Measurements from ENCODE around the gene TMEM131L. TPM values are rescaled to one million over a fixed set of nuclear protein-coding genes. Genes with fewer than 3 reads are reported as not detected.
"Not testable (repeated sequence)": the region's sequence is repeated elsewhere in the genome, so short reads cannot be mapped to it uniquely, and the experiment has no call there.

TMEM131L gene, protein sequence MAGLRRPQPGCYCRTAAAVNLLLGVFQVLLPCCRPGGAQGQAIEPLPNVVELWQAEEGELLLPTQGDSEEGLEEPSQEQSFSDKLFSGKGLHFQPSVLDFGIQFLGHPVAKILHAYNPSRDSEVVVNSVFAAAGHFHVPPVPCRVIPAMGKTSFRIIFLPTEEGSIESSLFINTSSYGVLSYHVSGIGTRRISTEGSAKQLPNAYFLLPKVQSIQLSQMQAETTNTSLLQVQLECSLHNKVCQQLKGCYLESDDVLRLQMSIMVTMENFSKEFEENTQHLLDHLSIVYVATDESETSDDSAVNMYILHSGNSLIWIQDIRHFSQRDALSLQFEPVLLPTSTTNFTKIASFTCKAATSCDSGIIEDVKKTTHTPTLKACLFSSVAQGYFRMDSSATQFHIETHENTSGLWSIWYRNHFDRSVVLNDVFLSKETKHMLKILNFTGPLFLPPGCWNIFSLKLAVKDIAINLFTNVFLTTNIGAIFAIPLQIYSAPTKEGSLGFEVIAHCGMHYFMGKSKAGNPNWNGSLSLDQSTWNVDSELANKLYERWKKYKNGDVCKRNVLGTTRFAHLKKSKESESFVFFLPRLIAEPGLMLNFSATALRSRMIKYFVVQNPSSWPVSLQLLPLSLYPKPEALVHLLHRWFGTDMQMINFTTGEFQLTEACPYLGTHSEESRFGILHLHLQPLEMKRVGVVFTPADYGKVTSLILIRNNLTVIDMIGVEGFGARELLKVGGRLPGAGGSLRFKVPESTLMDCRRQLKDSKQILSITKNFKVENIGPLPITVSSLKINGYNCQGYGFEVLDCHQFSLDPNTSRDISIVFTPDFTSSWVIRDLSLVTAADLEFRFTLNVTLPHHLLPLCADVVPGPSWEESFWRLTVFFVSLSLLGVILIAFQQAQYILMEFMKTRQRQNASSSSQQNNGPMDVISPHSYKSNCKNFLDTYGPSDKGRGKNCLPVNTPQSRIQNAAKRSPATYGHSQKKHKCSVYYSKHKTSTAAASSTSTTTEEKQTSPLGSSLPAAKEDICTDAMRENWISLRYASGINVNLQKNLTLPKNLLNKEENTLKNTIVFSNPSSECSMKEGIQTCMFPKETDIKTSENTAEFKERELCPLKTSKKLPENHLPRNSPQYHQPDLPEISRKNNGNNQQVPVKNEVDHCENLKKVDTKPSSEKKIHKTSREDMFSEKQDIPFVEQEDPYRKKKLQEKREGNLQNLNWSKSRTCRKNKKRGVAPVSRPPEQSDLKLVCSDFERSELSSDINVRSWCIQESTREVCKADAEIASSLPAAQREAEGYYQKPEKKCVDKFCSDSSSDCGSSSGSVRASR (N-terminal part only)
- 46.6 TPM for polyA plus RNA-seq (ENCODE audit: insufficient read length)

DNA sequence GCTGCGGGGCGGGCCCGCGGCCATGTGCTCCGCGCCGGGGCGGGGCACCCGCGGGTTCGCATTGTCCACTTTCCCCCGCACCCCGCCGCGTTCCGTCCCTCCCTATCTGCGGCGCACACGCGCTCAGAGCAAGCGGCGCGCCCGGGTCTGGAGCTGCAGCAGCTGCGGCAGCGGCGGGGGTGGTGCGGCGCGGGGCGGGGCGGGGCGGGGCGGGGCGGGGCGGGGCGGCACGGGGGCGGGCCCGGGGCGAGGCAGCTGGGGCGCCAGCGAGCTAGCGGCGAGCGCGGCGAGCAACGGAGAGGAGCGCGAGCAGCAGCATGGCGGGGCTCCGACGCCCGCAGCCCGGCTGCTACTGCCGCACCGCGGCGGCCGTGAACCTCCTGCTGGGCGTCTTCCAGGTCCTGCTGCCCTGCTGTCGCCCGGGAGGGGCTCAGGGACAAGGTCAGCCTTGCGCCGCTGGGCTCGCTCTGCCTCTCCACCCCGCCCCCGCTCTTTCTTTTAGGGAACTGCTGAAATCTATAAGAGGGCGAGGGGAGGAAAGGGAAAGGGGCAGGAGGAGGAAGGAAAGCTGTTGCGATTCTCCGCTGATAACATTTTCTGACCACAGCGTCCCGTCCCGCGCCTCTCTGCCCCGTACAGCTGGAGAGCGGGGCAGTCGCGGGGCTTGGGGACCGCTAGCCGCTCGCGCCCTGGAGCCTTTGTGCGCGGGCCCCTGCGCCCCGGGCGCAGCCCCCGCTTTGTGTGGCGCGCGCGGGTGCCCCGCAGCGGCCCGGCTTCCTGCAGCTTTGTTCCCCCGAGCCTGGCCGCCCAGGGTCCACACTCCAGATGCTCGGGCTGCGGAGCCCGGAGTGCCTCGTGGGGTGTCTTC is at the start of gene TMEM131L:
Gene TMEM131L (plus strand): TSS at position 280 of the 868 bp plus-strand sequence. CDS start 38 bp downstream, at position 318.
- no peak for DNase-seq (ENCODE audit: low read depth)

- not testable (repeated sequence) for DNase-seq (ENCODE audit: low read depth)
These were observed 49.7 kb upstream of the TMEM131L start for GRCh38 chr4:153416456-153416855.

GRCh38 chr4:153418121-153418520 is 48.0 kb upstream of the TMEM131L start:
- no peak for DNase-seq (ENCODE audit: low read depth)

DNA sequence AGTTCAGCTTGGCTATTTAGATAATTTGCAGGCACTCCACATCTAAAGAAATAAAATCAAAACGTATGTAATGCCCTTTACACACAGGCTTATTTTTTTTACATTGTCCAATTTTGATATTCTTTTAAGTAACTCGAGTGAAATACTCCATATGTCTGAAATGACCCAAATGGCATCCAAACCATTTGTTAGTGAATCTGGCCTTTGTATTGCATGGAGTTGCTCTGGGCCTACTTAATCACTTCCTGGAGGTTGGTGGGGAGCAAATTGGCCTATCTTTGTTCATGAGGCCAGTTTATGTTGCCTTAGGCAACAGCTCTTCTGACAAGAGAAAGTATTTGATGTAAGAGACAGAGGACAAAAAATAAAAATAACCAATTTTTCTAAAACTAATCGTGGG is 47.6 kb upstream of the TMEM131L start:
- DNase-seq (ENCODE audit: low read depth) = no peak

- no peak for DNase-seq (ENCODE audit: low read depth)
These were observed 47.1 kb upstream of the TMEM131L start for GRCh38 chr4:153419029-153419428.

DNA sequence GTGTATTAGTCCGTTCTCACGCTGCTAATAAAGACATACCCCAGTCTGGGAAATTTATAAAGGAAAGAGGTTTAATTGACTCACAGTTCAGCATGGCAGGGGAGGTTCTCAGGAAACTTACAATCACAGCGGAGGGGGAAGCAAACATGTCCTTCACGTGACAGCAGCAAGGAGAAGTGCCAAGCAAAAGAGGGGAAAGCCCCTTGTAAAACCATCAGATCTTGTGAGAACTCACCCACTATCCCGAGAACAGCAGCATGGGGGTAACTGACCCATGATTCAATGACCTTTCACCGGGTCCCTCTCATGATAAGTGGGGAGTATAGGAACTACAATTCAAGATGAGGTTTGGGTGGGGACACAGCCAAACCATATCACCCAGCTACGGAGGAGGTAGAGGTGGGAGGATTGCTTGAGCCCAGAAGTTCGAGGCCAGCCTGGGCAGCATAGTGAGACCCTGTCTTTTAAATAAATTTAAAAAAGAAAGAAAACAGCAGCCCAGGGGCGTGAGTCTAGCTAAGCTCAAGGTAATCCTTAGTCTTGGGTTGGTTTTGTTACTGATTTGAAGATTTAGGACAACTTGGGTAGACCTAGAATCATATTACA is 46.4 kb upstream of the TMEM131L start:
- DNase-seq (ENCODE audit: low read depth) = no peak

- DNase-seq (ENCODE audit: low read depth) = no peak
These were observed 45.8 kb upstream of the TMEM131L start for GRCh38 chr4:153420361-153420760.

DNA sequence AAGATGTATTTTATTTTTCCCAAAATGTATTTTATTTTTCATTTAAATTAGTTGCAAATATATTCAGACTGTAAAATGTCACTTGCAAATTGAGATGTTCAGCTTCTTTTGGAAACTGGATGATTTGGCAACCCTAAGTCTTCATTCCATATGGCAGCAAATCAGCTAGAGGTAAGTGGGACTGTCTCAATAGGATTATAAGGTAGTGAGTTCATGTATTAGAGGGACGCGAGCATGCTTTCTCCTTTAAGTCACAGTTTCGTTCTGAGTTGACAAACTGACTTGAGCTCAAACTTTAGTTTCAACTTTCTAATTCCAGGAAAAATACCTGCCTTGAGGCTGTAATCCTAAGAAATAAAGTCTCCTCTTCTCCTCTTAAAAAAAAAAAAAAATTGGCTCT is 44.2 kb upstream of the TMEM131L start:
- DNase-seq (ENCODE audit: low read depth) = no peak

- no peak for DNase-seq (ENCODE audit: low read depth)
These were observed 39.8 kb upstream of the TMEM131L start for GRCh38 chr4:153426207-153426885.

DNA sequence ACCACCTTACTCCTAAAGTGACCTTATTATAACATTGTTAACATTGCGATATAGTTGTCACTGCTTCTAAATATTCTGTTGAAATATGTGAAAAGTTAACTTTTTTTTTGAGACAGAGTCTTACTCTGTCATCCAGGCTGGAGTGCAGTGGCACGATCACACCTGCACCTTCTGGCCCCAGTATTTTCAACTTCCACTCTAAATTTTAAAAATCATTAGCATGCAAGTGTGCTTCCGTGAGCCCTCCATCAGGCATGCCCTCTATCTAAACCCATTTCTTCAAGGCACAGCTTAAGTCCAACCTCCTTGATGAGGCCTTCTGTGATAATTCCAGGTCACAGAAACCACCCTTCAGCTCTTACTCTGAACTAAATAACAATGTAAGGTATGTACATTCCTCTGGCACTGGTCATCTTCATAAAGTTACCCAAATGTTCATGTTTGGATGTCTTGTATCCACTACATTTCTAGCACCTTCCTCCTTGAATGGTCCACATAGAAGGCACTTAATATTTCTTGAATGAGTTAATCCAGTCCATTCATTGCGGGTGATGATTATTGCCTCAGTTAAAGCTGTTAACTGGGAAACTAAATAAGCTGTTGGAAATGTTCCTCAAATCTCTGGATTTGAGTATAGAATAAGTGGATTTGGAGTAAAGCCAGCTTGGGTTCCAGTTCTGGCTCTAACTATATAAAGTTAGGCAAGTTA is 38.6 kb upstream of the TMEM131L start:
- no peak for DNase-seq (ENCODE audit: low read depth)

DNA sequence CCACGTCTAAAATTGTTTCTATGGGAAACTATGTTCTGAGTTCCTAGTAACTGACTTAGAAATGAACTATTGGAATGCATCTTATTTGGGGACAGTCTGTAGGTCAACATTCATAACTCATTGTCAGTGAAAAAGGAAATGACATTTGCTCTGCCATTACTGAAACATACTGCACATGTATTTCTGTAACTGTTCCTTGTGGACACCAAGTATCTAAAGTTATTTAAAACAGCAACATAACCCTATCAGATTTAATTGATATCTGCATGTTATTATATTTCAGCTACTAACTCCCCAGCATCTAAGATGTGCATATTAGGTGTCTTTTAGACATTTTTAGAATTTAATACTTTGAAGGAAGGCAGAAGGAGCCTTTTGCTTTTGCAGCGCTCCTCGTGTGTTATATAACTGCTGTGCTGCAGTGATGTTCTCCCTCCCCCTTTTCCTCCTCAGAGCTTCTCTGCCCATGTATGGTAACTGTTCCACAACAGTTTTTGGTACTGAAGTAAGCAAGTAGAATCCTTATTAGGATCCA is 37.2 kb upstream of the TMEM131L start:
- no peak for DNase-seq (ENCODE audit: low read depth)

GRCh38 chr4:153432965-153433753 is 33.0 kb upstream of the TMEM131L start:
- DNase-seq (ENCODE audit: low read depth) = no peak

- DNase-seq (ENCODE audit: low read depth) = no peak
These were observed 32.4 kb upstream of the TMEM131L start for GRCh38 chr4:153433754-153434105.

DNA sequence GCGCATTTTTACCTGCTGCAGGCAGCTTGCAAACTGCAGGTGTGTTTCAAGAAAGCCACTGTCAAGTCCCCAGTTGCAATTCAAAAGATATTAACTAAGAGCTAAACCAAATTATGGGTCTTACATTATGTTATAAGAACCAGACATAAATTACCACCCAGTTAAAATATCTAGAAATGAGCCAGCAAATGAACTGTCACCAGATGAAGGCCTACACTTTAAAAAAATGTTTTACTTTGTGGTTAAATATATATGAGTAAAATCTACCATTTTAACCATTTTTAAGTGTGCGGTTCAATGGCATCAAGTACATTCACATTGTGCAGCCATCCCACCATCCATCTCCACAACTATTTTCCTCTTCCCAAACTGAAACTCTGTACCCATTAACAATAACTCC is 32.0 kb upstream of the TMEM131L start:
- no peak for DNase-seq (ENCODE audit: low read depth)

DNA sequence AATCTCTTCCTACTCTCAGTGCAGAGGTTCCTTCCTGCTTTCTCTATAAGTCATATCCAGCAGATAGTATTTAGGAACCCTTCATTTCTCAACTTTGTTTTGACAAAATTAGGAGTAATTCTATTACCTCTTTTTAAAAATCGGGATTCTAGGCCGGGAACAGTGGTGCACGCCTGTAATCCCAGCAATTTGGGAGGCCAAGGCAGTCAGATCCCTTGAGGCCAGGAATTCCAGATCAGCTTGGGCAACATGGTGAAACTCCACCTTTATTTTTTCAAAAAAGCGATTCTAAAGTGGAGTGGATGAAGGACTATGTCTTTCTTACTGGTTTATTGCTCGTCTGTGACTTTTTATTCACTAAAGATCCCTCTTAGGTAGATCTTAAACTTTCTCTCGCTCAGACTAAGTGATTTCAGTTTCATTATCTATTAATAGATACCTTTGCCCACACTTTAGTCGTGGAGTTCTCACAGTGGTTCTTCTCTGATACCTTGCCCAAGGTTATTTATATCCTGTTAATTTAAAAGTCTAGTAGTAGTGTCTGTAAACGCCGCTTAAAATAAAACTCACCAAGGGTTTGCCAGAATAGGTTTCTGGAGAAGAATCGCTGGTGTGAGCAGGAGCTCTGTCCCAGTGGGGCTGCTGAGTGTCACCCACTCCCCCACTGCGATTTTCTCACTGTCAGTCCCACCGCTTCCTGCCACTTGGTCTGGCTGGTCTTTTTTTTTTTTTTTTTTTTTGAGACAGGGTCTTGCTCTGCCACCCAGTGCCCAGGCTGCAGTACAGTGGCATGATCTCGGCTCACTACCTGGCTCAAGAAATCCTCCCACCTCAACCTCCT is 27.0 kb upstream of the TMEM131L start:
- DNase-seq (ENCODE audit: low read depth) = no peak

DNA sequence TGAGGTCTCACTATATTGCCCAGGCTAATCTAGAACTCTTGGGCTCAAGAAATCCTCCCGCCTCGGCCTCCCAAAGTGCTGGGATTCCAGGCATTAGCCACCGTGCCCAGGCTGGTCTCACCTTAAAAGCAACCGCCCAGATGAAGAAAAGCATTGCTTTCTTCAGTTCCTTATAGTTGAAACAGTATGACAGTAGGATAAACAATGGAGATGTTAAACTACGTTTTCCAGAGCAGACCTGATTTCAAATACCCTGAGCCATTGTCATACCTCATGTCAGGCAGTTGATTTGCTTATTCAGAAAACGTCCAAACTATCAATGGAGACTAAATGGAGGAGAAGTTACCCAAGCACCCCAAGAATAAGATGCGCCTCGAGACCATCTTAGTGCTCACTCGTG is 26.3 kb upstream of the TMEM131L start:
- DNase-seq (ENCODE audit: low read depth) = no peak

DNA sequence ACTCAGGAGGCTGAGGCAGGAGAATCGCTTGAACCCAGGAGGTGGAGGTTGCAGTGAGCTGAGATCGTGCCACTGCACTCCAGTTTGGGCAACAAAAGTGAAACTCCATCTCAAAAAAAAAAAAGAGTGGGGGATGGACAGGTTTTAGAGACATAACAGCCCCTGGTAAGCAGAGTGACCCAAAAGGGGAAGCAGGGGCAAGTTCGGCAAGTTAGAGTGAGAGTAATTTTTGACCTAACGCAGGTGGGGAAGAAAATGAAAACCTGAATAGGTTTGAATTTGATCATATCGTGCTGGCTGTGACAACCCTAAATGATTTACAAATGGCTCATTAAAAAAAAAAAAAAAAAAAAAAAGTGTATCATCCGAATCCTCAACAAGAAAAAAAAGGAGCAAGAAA is 25.7 kb upstream of the TMEM131L start:
- DNase-seq (ENCODE audit: low read depth) = no peak
